HG03097 (cell line): ENCODE data around the gene XIST.
"Not testable (repeated sequence)": the region's sequence is repeated elsewhere in the genome, so short reads cannot be mapped to it uniquely, and the experiment has no call there.

Source experiments
- ATAC-seq: cut with Tn5 transposase; IDR thresholded peaks from one replicate; pipeline ENCODE4 v1.9.1; 2021; ENCODE audit not compliant: unreplicated experiment, low FRiP score

XIST gene

DNA sequence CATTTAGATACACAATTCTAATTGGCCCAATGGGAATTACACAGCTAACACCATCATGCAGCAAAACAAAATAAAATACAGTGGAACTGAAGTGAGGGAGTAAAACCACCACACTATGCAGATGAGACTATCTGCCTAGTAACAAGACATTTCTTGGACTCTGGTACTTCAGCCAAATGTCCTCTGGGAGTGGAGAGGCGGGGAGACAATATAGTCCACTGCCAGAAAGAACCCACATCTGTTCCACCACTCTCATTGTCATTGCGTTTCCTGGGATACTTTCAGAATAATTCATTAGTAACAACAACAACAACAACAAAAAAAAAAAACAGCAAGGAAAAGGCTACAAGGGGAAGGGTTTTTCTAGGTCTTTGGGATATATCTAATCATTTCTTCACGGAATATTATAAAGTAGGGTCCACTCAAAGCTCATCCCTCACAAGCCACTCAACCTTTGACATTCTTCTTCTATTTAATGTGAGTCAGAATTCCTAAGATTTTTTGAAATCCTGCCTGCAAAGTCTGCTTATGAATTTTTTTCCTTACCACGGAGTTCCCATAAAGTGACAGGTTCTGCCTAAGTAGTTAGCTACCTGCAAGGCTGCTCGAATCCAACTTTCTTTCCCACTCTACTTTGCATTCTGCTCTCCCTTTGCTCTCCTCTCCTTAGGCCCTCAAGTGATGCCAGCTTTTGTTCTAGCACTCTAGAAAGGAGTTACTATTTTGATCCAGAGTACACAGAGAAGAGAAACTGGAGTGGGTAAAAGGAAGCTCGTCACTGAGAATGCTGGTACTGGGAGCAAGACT, 34.9 kb downstream of the XIST start:
- no peak for ATAC-seq

GRCh38 chrX:73812256-73812655, 40.3 kb downstream of the XIST start:
- ATAC-seq = no peak

GRCh38 chrX:73804109-73804508, 48.4 kb downstream of the XIST start:
- ATAC-seq = not testable (repeated sequence)

DNA sequence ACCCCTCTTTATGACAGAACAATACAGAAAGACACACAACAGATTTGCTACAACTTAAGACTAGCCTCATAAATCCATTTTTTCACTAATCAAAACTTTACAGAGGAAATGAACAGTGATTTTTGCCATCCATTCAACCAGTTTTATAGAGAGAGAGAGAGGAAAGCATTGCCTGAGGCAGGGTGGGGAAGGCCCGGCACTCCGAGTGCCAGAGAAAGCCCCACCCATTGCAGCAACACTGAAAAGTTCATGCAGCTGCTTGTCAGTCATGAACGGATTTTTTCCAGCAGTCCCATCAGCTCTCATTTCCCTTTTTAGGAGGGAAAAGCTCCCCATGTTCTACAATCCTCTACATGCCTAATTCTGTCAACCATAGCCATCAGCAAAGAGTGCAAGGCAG, 52.6 kb downstream of the XIST start:
- ATAC-seq = no peak

DNA sequence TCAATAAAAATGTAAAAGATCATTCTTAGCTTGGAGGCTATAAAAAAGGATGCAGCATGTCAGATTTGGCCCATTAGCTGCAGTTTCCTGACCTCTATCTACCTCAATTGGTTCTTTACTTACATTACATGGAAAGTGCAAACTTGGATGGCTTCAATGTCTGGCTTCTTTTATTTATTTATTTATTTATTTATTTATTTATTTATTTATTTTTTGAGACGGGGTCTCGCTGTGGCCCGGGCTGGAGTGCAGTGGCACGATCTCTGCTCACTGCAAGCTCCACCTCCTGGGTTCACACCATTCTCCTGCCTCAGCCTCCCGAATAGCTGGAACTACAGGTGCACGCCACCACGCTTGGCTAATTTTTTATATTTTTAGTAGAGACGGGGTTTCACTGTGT, 60.0 kb downstream of the XIST start:
- ATAC-seq = not testable (repeated sequence)

DNA sequence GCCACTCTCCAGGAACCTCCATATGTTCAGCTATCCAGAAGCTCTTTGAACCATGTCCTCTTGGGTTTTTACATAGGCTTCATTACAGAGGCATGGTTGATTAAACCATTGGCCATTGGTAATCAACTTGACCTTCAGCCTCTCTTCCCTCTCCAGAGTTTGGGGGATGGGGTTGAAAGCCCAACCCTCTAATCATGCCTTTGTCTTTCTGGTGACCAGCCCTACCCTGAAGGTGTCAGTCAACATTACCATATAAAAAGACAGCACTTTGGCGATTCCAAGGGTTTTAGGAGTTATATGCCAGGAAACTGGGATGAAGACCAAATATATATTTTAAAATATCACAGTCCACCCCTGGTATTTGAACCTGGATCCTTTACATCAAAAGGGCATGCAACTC, 67.0 kb downstream of the XIST start:
- no peak for ATAC-seq
